ENCODE results near the gene NOTO.

- TF ChIP-seq, protein P1, sequence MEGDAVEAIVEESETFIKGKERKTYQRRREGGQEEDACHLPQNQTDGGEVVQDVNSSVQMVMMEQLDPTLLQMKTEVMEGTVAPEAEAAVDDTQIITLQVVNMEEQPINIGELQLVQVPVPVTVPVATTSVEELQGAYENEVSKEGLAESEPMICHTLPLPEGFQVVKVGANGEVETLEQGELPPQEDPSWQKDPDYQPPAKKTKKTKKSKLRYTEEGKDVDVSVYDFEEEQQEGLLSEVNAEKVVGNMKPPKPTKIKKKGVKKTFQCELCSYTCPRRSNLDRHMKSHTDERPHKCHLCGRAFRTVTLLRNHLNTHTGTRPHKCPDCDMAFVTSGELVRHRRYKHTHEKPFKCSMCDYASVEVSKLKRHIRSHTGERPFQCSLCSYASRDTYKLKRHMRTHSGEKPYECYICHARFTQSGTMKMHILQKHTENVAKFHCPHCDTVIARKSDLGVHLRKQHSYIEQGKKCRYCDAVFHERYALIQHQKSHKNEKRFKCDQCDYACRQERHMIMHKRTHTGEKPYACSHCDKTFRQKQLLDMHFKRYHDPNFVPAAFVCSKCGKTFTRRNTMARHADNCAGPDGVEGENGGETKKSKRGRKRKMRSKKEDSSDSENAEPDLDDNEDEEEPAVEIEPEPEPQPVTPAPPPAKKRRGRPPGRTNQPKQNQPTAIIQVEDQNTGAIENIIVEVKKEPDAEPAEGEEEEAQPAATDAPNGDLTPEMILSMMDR (IDR thresholded peaks at IDR 0.05; ENCODE audit: poor library complexity) = no peak
- TF ChIP-seq EZH2phosphoT487 (IDR thresholded peaks at IDR 0.05; ENCODE audit: low read depth, severe bottlenecking, unreplicated experiment) = no peak
Observed at GRCh38 chr2:73254343-73255006, 52.1 kb downstream of the NOTO start.

All from hepatocyte (in vitro differentiated cells).